Measurements from ENCODE around the gene TMEM132D. TPM values are rescaled to one million over a fixed set of nuclear protein-coding genes. Genes with fewer than 3 reads are reported as not detected.

TMEM132D gene
- polyA plus RNA-seq, 1 experiment = 0.02 TPM

GRCh38 chr12:129179941-129180553, 723.8 kb downstream of the TMEM132D start:
- Histone ChIP-seq H3K36me3 (ENCODE audit: control insufficient read depth, insufficient read depth, low read length) (no peaks in the 10 kb centered on the region), H3K27me3 (ENCODE audit: control insufficient read depth, insufficient read depth, low read length) (no peaks in the 10 kb centered on the region), H3K4me3 (ENCODE audit: low read depth, low read length) (no peak overlapping the region)
- DNase-seq (ENCODE audit: low read depth) = no peak
- POLR2A ChIA-PET = no interaction called here
- CTCF ChIA-PET = no interaction called here
- TF ChIP-seq CTCF (IDR thresholded peaks at IDR 0.05; ENCODE audit: insufficient read depth, low read depth, low read length) = no peak

- ChIA-PET POLR2A (no interaction called here), CTCF (no interaction called here)
- TF ChIP-seq CTCF (IDR thresholded peaks at IDR 0.05; ENCODE audit: insufficient read depth, low read depth, low read length) = no peak
- DNase-seq (ENCODE audit: low read depth) = no peak
- H3K36me3 ChIP-seq (ENCODE audit: control insufficient read depth, insufficient read depth, low read length) = no peaks in the 10 kb centered on the region
- no peaks in the 10 kb centered on the region for H3K27me3 ChIP-seq (ENCODE audit: control insufficient read depth, insufficient read depth, low read length)
- no peak overlapping the region for H3K4me3 ChIP-seq (ENCODE audit: low read depth, low read length)
Measured at GRCh38 chr12:129169928-129170327, 733.9 kb downstream of the TMEM132D start.

GRCh38 chr12:129163861-129164260, 740.0 kb downstream of the TMEM132D start:
- Histone ChIP-seq H3K27me3 (ENCODE audit: control insufficient read depth, insufficient read depth, low read length) (no peaks in the 10 kb centered on the region), H3K4me3 (ENCODE audit: low read depth, low read length) (no peak overlapping the region), H3K36me3 (ENCODE audit: control insufficient read depth, insufficient read depth, low read length) (no peaks in the 10 kb centered on the region)
- POLR2A ChIA-PET = no interaction called here
- TF ChIP-seq CTCF (IDR thresholded peaks at IDR 0.05; ENCODE audit: insufficient read depth, low read depth, low read length) = no peak
- CTCF ChIA-PET = no interaction called here
- no peak for DNase-seq (ENCODE audit: low read depth)

GRCh38 chr12:129163461-129163860, 740.4 kb downstream of the TMEM132D start:
- Histone ChIP-seq H3K27me3 (ENCODE audit: control insufficient read depth, insufficient read depth, low read length) (no peaks in the 10 kb centered on the region), H3K36me3 (ENCODE audit: control insufficient read depth, insufficient read depth, low read length) (no peaks in the 10 kb centered on the region), H3K4me3 (ENCODE audit: low read depth, low read length) (no peak overlapping the region)
- DNase-seq (ENCODE audit: low read depth) = no peak
- ChIA-PET CTCF (no interaction called here), POLR2A (no interaction called here)
- TF ChIP-seq CTCF (IDR thresholded peaks at IDR 0.05; ENCODE audit: insufficient read depth, low read depth, low read length) = no peak

- ChIA-PET CTCF (no interaction called here), POLR2A (no interaction called here)
- no peaks in the 10 kb centered on the region for H3K27me3 ChIP-seq (ENCODE audit: control insufficient read depth, insufficient read depth, low read length)
- no peak overlapping the region for H3K4me3 ChIP-seq (ENCODE audit: low read depth, low read length)
- H3K36me3 ChIP-seq (ENCODE audit: control insufficient read depth, insufficient read depth, low read length) = no peaks in the 10 kb centered on the region
- no peak for DNase-seq (ENCODE audit: low read depth)
- no peak for TF ChIP-seq CTCF (IDR thresholded peaks at IDR 0.05; ENCODE audit: insufficient read depth, low read depth, low read length)
Measured at GRCh38 chr12:129162805-129163204, 741.0 kb downstream of the TMEM132D start.
